ENCODE results near the gene DOCK6. TPM values are rescaled to one million over a fixed set of nuclear protein-coding genes. Genes with fewer than 3 reads are reported as not detected.
"Not testable (repeated sequence)": the region's sequence is repeated elsewhere in the genome, so short reads cannot be mapped to it uniquely, and the experiment has no call there.

Gene DOCK6
- polyA plus RNA-seq, 3 donors: 49.6 to 69.8 (median 67.7) TPM

GRCh38 chr19:11174336-11174735, 88.0 kb downstream of the DOCK6 start:
- no peak for DNase-seq

- no peak for DNase-seq
Measured at GRCh38 chr19:11173516-11174155, 88.7 kb downstream of the DOCK6 start.

GRCh38 chr19:11172576-11172975, 89.7 kb downstream of the DOCK6 start:
- DNase-seq: no peak

- no peak for DNase-seq
Measured at GRCh38 chr19:11171144-11171543, 91.2 kb downstream of the DOCK6 start.

- no peak for DNase-seq
Measured at GRCh38 chr19:11169896-11170678, 92.2 kb downstream of the DOCK6 start.

GRCh38 chr19:11168568-11168967, 93.8 kb downstream of the DOCK6 start:
- no peak for DNase-seq

GRCh38 chr19:11166281-11167142, 95.8 kb downstream of the DOCK6 start:
- DNase-seq: no peak

GRCh38 chr19:11165486-11166030, 96.8 kb downstream of the DOCK6 start:
- no peak for DNase-seq

GRCh38 chr19:11164879-11165406, 97.4 kb downstream of the DOCK6 start:
- DNase-seq: no peak

GRCh38 chr19:11164296-11164695, 98.0 kb downstream of the DOCK6 start:
- DNase-seq: no peak

GRCh38 chr19:11160440-11160768, 101.9 kb downstream of the DOCK6 start:
- DNase-seq: not testable (repeated sequence)

GRCh38 chr19:11159598-11160439, 102.5 kb downstream of the DOCK6 start:
- no peak for DNase-seq

- peak; percentile 97 for DNase-seq
Measured at GRCh38 chr19:11155373-11156120, 106.8 kb downstream of the DOCK6 start, which contains the start of gene SPC24. Gene SPC24 (minus strand): TSS chr19:11155782. CDS start chr19:11155776, 6 bp downstream.

- DNase-seq: no peak
Measured at GRCh38 chr19:11154683-11155047, 107.7 kb downstream of the DOCK6 start.

GRCh38 chr19:11152318-11153062, 109.8 kb downstream of the DOCK6 start:
- DNase-seq: no peak

GRCh38 chr19:11151181-11151580, 111.1 kb downstream of the DOCK6 start:
- DNase-seq: no peak

All from renal pelvis (tissue), 4 donors.